NCI-H2107 treated with DMSO at 0.1 percent for 48 hours (cell line): ENCODE data around the gene PSMB7.

Source experiments
- DNase-seq: peaks from one replicate; lab custom pipeline; 2025; ENCODE audit not compliant: unreplicated experiment; lab: John Stamatoyannopoulos, UW

Gene PSMB7

DNA sequence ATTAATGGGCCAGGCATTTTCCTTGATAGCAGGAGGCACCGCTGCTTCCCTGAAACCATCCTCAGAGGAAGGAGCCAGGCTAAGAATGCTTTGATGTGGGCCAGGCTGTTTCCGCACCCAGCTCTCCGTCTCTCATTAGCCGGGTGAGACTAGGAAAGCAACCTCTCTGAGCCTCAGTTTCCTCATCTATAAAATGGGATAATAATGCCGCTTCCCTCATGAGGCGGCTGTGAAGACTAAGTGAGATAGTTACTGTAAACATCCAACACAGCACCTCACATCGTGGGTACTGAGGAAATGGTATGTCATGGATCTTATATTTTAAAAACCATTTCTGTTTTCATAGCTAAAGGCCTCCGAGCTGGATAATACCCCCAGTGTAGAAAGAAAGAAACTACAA, 111.0 kb downstream of the PSMB7 start:
- DNase-seq = no peak

DNA sequence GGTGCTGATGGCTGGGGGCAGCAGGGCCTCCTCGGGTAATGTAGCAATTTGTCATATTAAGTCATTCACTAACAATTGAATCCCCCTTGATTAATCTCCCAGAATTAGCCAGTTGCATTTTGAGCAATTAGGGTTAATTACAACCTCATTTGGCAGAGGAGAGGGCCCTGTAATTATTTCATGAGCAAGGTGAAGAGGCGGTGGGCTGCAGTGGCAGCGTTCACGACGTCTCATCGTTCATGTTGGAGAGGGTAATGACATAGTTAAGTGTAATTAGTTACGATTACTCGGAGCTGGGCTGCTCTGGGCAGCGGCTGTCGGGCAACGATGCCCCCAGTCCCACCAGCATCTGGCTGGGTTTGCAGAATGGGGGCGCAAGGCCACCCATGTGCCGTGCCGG, 111.5 kb downstream of the PSMB7 start:
- no peak for DNase-seq
